ENCODE measurements around the gene PLEKHJ1. TPM values are rescaled to one million over a fixed set of nuclear protein-coding genes. Genes with fewer than 3 reads are reported as not detected.

PLEKHJ1 gene
- total RNA-seq, 1 experiment from 2014 or later, result 78.6 TPM

- H3K4me3 ChIP-seq (ENCODE audit: low read depth in 2 of 2, low read length in 2 of 2), result peak overlapping the region; percentile 75 to 83
- peaks cover 24% of the 10 kb centered on the region for H3K4me1 ChIP-seq (ENCODE audit: control insufficient read depth, insufficient read depth, low read length)
- H3K27ac ChIP-seq (ENCODE audit: low read length), result peak overlapping the region; percentile 89
- CTCF ChIA-PET, result interaction anchor here (1.4 kb wide), 1 partner anchor 79 kb away, joined by 3 read pairs; no protein-coding TSS in a partner anchor
- intact Hi-C loops (cut with micrococcal nuclease; ENCODE audit: unreplicated experiment) (loop anchor here (5.0 kb wide), 2 partner anchors 78 to 82 kb away; no protein-coding TSS in a partner anchor), in situ Hi-C loops (cut with HindIII; ENCODE audit: low pct_unique_long_range_greater_than_20kb, low sequenced_read_pairs) (no loop called here)
- ATAC-seq (no peak), DNase-seq (ENCODE audit: low read depth, low spot score) (no peak)
- TSS peak; percentile 71 for BruUV-seq (replicated peaks)
- TF ChIP-seq, protein P1, sequence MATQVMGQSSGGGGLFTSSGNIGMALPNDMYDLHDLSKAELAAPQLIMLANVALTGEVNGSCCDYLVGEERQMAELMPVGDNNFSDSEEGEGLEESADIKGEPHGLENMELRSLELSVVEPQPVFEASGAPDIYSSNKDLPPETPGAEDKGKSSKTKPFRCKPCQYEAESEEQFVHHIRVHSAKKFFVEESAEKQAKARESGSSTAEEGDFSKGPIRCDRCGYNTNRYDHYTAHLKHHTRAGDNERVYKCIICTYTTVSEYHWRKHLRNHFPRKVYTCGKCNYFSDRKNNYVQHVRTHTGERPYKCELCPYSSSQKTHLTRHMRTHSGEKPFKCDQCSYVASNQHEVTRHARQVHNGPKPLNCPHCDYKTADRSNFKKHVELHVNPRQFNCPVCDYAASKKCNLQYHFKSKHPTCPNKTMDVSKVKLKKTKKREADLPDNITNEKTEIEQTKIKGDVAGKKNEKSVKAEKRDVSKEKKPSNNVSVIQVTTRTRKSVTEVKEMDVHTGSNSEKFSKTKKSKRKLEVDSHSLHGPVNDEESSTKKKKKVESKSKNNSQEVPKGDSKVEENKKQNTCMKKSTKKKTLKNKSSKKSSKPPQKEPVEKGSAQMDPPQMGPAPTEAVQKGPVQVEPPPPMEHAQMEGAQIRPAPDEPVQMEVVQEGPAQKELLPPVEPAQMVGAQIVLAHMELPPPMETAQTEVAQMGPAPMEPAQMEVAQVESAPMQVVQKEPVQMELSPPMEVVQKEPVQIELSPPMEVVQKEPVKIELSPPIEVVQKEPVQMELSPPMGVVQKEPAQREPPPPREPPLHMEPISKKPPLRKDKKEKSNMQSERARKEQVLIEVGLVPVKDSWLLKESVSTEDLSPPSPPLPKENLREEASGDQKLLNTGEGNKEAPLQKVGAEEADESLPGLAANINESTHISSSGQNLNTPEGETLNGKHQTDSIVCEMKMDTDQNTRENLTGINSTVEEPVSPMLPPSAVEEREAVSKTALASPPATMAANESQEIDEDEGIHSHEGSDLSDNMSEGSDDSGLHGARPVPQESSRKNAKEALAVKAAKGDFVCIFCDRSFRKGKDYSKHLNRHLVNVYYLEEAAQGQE (IDR thresholded peaks at IDR 0.05; ENCODE audit: insufficient read depth in 1 of 2, low read depth in 2 of 2, low read length in 1 of 2), result no peak
- TF ChIP-seq TCF7L2 (IDR thresholded peaks at IDR 0.05; ENCODE audit: low read depth, low read length), result no peak
- TF ChIP-seq CTCF (IDR thresholded peaks at IDR 0.05), result no peak
- no peak for TF ChIP-seq POLR2AphosphoS5 (IDR thresholded peaks at IDR 0.05; ENCODE audit: low read depth, low read length)
- no peak for TF ChIP-seq SIN3A (IDR thresholded peaks at IDR 0.05; ENCODE audit: borderline replicate concordance, insufficient read depth, low read depth, low read length)
- H3K9me3 ChIP-seq (ENCODE audit: control insufficient read depth, insufficient read depth, low read depth, low read length), result no peaks in the 10 kb centered on the region
- POLR2A ChIA-PET, result interaction anchor here (0.6 kb wide), 1 partner anchor 48 kb away, joined by 3 read pairs; no protein-coding TSS in a partner anchor
- peaks cover 4% of the 10 kb centered on the region; the same call in 1 of the 2 replicates for H3K36me3 ChIP-seq (ENCODE audit: control insufficient read depth, insufficient read depth, low read length)
- no peaks in the 10 kb centered on the region for H3K27me3 ChIP-seq (ENCODE audit: control insufficient read depth, insufficient read depth, low read length)
Measured at GRCh38 chr19:2234996-2235380, 1.1 kb downstream of the PLEKHJ1 start.

DNA sequence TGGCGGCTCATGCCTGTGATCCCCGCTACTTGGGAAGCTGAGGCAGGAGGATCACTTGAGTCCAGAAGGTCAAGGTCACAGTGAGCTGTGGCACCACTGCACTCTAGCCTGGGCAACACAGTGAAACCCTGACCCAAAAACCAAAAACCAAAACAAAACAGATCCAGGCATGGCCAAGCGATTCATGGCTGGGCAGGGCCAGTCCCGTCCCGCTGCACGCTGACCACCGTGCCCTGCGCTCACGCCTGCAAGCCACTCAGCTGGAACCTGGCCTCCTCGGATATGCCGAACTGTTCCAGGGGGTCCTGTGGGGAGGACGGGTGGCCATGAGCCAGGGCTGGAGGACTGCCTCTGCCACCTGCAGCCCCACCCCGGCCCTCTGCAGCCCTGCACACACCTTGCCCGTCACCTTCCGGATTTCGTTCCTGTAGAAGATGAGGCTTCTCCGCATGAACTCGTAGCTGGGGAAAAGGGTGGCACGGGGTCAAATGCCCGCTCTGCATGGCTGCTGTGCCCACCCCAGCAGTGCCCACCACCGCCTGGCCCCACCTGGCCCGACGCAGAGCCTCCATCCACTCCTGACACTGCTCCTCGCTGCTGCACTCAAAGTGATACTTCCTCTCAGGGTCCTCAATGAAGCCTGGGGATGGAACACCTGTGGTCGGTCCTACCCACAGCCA, 2.4 kb downstream of the PLEKHJ1 start:
- BruUV-seq (replicated peaks), result no TSS peak
- peaks cover 24% of the 10 kb centered on the region for H3K4me1 ChIP-seq (ENCODE audit: control insufficient read depth, insufficient read depth, low read length)
- ATAC-seq, result no peak
- peak overlapping the region; percentile 39; the same call in 1 of the 2 replicates for H3K27ac ChIP-seq (ENCODE audit: low read length)
- TF ChIP-seq, protein P1 (IDR thresholded peaks at IDR 0.05; ENCODE audit: insufficient read depth in 1 of 2, low read depth in 2 of 2, low read length in 1 of 2), result no peak
- TF ChIP-seq CTCF (IDR thresholded peaks at IDR 0.05) (no peak), POLR2AphosphoS5 (IDR thresholded peaks at IDR 0.05; ENCODE audit: low read depth, low read length) (no peak), TCF7L2 (IDR thresholded peaks at IDR 0.05; ENCODE audit: low read depth, low read length) (no peak), SIN3A (IDR thresholded peaks at IDR 0.05; ENCODE audit: borderline replicate concordance, insufficient read depth, low read depth, low read length) (no peak)
- POLR2A ChIA-PET, result no interaction called here
- no peaks in the 10 kb centered on the region for H3K27me3 ChIP-seq (ENCODE audit: control insufficient read depth, insufficient read depth, low read length)
- CTCF ChIA-PET, result no interaction called here
- DNase-seq (ENCODE audit: low read depth, low spot score), result no peak
- in situ Hi-C loops (cut with HindIII; ENCODE audit: low pct_unique_long_range_greater_than_20kb, low sequenced_read_pairs) (no loop called here), intact Hi-C loops (cut with micrococcal nuclease; ENCODE audit: unreplicated experiment) (loop anchor here (5.0 kb wide), 1 partner anchor 76 kb away; no protein-coding TSS in a partner anchor)
- no peak overlapping the region for H3K4me3 ChIP-seq (ENCODE audit: low read depth in 2 of 2, low read length in 2 of 2)
- H3K36me3 ChIP-seq (ENCODE audit: control insufficient read depth, insufficient read depth, low read length), result peaks cover 4% of the 10 kb centered on the region; the same call in 1 of the 2 replicates
- H3K9me3 ChIP-seq (ENCODE audit: control insufficient read depth, insufficient read depth, low read depth, low read length), result no peaks in the 10 kb centered on the region
